DMS53 treated with DMSO at 0.1 percent for 48 hours (cell line): ENCODE results near the gene XBP1.
"Not testable (repeated sequence)": the region's sequence is repeated elsewhere in the genome, so short reads cannot be mapped to it uniquely, and the experiment has no call there.

ENCODE experiments used
- DNase-seq: peaks from one replicate; lab custom pipeline; 2025; ENCODE audit not compliant: unreplicated experiment; lab: John Stamatoyannopoulos, UW

XBP1 gene

DNA sequence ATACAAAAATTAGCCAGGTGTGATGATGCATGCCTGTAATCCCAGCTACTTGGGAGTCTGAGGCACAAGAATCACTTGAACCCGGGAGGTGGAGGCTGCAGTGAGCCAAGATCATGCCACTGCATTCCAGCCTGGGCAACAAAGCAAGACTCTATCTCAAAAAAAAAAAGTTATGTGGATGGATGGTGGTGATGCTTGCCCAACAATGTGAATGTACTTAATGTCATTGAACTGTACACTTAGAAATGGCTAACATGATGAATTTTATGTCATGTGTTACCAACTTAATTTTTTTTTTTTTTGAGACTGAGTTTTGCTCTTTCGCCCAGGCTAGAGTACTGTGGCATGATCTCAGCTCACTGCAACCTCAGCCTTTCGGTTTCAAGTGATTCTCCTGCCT lies 45.9 kb downstream of the XBP1 start:
- DNase-seq: not testable (repeated sequence)

GRCh38 chr22:28750471-28750881 lies 49.9 kb downstream of the XBP1 start:
- DNase-seq: no peak
